CD4-positive, alpha-beta T cell treated with Interleukin-15 for 1 hour (primary cell): ENCODE results near the gene RANBP3L.
"Not testable (repeated sequence)": the region's sequence is repeated elsewhere in the genome, so short reads cannot be mapped to it uniquely, and the experiment has no call there.

Source experiments
- DNase-seq: peaks from one replicate; pipeline ENCODE4 v3.0.0-alpha.2; 2020

The RANBP3L gene, protein sequence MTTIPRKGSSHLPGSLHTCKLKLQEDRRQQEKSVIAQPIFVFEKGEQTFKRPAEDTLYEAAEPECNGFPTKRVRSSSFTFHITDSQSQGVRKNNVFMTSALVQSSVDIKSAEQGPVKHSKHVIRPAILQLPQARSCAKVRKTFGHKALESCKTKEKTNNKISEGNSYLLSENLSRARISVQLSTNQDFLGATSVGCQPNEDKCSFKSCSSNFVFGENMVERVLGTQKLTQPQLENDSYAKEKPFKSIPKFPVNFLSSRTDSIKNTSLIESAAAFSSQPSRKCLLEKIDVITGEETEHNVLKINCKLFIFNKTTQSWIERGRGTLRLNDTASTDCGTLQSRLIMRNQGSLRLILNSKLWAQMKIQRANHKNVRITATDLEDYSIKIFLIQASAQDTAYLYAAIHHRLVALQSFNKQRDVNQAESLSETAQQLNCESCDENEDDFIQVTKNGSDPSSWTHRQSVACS

DNA sequence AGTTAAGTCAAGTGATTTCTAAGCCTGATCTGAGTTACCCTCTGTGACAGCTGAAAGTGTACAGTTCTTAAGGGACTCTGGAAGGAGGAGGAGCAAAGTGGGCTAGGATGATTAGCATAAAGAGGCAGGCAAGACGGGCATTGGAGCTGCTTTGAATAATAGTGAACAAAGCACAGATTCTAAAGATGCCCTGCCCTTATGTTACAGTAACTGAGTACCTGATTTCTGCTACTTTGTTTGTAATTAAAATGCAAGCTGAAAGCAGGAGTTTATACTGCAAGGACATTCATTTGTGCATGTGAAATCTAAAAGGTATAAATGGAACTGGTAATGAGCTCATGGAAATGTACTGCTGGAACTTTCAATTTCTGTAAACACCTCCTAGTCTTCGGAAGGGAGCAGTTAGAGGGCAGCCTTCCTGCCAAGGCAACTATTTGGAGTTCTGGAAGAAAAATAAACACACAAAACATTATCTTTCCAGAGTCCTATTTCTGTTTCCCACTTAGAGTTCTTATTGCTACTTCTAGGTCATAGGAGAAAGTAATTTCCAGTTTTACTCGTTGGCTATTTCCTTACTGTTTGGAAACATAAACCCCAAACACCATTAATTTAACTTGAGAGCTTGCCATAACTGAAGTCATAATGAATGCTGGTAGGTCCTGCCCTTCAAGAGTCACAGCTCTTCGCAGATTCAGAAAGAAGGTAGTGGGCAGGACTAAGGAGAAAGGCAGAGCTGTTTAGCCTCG, at the start of gene RANBP3L:
Gene RANBP3L (minus strand): TSS at position 45 of the 746 bp plus-strand sequence. CDS start 486 bp downstream, outside the sequence.
- no peak for DNase-seq

DNA sequence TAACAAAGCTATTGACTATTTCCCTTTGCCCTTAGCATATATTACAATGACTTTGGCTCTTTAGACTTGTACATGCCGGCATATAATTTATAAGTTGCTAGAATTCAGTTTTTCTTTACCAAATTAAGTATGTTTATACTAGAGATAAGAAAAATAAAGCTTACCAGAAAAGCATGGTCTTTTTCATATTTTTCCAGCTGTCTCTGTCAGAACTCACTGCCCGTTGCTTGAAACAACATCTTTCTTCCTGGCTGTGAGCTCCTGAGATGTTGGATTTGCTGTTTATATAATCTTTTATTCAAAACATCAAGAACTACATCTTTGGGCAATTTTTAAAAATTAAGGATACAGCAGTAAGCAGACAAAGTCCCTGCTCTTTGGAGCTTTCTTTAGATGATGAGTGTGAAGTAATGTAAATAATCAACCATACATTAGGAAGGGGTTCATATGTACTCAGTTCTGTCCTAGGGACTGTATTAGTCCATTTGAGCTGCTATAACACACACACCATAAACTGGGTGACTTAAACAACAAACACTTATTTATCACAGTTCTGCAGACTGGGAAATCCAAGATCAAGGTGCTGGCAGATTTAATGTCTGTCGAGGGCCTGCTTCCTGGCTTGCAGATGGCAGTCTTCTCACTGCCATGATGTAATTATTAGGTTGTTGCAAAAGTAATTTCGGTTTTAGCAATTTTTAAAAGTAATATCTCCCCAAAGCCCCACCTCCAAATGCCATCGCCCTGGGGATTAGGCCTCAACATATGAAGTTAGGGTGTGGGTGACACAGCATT, 45.4 kb upstream of the RANBP3L start:
- DNase-seq, result no peak

DNA sequence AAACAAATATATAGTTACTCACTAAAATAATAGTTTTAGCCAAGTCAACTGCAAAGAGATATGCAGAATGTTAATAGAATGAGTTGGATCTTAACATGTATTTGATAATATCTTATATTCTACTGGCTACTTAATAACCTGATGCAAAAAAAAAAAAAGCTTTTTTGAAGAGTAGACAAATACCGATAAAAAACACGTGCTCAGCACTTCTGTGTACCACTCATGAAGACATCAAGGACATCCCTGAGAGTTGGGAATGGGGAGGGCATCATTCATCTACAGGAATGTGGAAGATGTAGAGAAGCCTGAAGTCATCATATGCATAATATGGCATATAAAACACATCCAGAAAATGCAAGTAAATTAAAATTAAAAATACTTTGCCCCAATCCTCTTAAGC, 43.2 kb upstream of the RANBP3L start:
- DNase-seq, result no peak

- not testable (repeated sequence) for DNase-seq
Measured at GRCh38 chr5:36341720-36342119, 40.0 kb upstream of the RANBP3L start.

GRCh38 chr5:36337597-36337996, 35.9 kb upstream of the RANBP3L start:
- no peak for DNase-seq

GRCh38 chr5:36334315-36334714, 32.6 kb upstream of the RANBP3L start:
- no peak for DNase-seq

GRCh38 chr5:36332720-36333119, 31.0 kb upstream of the RANBP3L start:
- not testable (repeated sequence) for DNase-seq

DNA sequence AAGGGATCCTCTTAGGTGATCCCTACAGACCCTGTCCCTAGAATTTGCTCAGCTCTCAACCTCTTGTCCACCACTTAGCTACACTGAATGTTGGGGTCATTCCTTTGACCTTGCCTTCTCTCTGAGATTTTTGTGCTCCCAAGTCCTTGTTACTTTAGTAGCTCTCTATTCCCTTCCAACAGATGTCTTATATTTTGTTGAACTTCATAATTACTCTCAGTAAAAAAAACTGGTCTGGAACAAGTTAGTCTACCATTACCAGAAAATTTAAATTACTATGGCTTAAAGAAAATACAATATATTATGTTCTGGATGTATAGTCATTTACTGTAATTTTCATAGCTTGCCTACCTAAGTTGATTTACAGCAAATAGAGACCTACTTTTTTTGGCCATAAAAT, 23.5 kb upstream of the RANBP3L start:
- DNase-seq, result no peak

GRCh38 chr5:36323926-36324781, 22.5 kb upstream of the RANBP3L start:
- DNase-seq, result no peak

DNA sequence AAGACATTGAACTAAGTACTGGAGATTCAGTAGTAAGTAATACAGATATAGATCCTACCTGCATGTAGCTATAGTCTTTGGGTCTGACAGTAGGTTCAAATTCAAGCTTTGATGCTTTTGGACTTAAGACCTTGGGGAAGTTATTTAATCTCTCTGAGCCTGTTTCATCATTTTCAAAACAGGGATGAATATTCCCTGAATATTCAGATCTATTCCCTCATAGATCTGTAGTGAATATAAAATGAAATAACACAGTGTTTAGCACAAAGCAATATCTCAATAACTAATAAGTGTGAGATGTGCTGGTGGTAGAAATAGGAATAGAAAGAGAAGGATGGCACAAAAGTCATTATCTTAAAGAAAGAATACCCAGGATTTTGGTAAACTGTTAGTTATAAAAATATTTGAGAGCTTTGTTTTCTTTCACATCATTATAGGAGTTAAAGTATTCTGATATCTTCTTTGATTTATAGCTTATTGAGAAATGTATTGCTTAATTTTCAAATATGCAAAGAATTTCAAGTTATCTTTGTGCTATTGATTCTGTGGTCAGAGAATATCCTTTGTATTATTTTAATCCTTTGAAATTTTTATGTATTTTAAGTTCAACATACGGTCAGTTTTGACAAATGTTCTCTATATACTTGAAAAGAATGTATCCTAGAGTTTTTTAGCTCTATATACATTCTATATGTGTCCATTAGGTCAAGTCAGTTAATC, 11.4 kb upstream of the RANBP3L start:
- DNase-seq, result no peak

- DNase-seq, result no peak
Measured at GRCh38 chr5:36311956-36312355, 10.3 kb upstream of the RANBP3L start.

GRCh38 chr5:36310138-36310537, 8.4 kb upstream of the RANBP3L start:
- no peak for DNase-seq

DNA sequence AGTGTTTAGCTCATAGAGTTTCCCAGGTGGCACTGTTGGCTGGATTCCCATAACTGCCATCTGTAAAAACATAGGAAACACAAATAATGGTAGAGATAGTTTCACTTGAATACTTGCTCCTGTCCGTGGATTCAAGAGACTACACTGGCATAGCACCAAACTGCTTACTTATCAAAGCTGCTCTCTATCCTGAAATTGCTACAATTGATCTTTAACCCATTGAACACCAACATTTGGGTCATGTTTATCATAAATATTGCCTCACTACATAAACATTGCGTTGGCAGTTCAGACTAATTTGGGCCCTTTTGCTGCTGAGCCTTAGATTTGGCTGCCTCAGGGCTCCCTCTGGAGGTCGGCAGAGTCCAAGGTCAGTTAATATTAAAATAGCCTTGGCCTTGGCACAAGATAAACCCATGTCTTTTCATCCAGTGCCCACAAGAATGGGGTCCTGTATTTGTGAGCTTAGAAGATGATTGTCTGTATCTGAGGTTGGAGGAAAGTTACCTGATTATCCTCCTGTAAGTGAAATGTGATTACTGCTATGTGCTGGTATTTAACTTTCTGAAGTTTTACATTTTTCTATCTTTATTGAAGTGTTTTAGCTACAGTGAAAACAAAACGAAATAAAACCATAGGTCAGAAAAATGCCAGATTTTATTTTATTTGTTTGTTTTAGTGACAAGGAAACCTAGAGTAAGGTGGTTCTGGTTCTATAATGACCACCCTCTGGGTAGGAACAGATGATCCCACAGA, 4.0 kb upstream of the RANBP3L start:
- no peak for DNase-seq

GRCh38 chr5:36304095-36304805, 2.5 kb upstream of the RANBP3L start:
- no peak for DNase-seq

- no peak for DNase-seq
Measured at GRCh38 chr5:36300927-36301540, 668 bp downstream of the RANBP3L start.

DNA sequence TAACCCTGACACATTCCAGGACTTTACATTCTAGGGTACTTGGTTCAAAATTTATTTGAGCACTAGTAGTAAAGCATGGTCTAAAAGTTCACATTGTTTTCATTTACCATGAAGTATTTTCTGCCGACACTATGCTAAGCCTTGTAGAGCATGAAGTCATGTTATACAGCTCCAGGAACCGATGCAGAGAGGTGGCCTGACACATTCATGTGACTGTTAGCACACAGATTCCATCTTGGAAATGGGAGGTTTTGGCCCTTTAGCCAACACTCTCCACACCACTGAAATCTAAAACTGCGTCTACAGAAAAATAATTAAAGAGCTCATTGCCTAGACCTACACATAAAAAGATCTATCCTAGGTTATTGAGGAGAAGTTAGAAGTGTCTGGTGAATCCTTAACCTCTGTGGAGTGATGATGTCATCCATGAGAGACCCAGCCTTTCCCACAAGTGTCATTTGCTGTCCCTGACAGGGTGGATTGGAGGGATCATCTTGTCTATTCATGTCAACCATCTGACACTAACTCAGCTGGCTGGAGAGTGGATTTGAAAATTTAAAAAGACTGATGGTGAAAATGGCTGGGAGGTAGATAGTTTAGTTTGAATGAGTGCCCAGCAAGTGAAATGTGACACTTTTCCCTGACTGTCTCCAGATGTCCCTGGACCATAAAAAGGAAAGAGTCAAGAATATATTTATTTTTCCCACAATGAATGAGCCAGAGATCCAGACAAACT, 1.3 kb downstream of the RANBP3L start:
- no peak for DNase-seq

DNA sequence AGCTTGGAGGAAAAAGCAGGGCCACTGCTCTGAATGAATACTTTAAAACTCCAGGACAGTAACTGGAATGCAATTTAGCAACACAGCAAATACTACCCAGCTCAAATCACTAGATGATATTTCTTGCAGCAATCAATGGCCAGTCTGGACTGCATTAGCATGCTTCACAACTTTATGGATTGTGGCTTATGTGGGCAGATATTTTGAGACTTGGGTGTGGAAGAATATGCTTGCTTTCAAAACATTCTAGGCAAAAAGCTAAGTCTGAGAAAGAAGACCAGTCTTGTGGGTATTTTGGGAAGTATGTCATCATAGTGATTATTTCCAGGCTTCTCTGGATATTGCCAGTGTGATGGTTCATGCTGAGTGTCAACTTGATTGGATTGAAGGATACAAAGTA, 3.1 kb downstream of the RANBP3L start:
- DNase-seq, result no peak

DNA sequence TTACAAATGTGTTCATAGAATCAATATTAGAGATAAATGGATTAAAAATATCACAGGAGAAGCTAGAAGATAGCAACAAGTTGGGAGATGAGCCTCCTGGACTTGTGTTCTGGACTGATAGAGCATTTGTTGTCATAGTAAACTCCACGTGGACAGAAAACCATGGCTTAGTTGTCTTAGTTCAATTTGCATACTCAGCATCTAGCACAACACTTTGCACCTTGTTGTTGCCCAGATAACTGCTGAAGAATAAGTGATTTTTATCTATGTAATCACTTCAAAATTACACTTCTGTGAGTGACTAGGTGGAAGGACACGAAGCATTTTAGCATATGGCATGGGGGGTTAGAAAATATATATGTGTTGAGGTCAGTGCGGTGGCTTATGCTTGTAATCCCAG, 4.0 kb downstream of the RANBP3L start:
- no peak for DNase-seq
